Uterus (tissue), 4 donors: Measurements from ENCODE around the gene FXR1. TPM values are rescaled to one million over a fixed set of nuclear protein-coding genes. Genes with fewer than 3 reads are reported as not detected.
"Not testable (repeated sequence)": the region's sequence is repeated elsewhere in the genome, so short reads cannot be mapped to it uniquely, and the experiment has no call there.

Experiments
- DNase-seq, 2 donors: peaks; one replicate each; pipeline ENCODE4 v3.0.0-alpha.2; 2019 to 2020
- H3K27ac ChIP-seq, 2 donors: fragments of 200-600 bp; sonication (generic); 1 replicate in 1 of 2; 2 replicates in 1 of 2; pipeline ENCODE4 v1.5.1; 2016 to 2018
- H3K27me3 ChIP-seq, 2 donors: fragments of 200-600 bp; sonication (generic); one replicate each; pipeline ENCODE4 v1.5.1; 2018 to 2019; ENCODE audit warnings: control low read depth in 1 of 2
- H3K36me3 ChIP-seq, 2 donors: fragments of 200-600 bp; sonication (generic); one replicate each; pipeline ENCODE4 v1.5.1; 2019; ENCODE audit warnings: control low read depth in 1 of 2
- H3K4me1 ChIP-seq, 2 donors: fragments of 200-600 bp; sonication (generic); one replicate each; pipeline ENCODE4 v1.5.1; 2018 to 2019; ENCODE audit warnings: control low read depth in 1 of 2
- H3K4me3 ChIP-seq, 2 donors: fragments of 200-600 bp; sonication (generic); 1 replicate in 1 of 2; 2 replicates in 1 of 2; pipeline ENCODE4 v1.5.1; 2018 to 2019; ENCODE audit warnings: mild to moderate bottlenecking in 1 of 2
- H3K9me3 ChIP-seq, 2 donors: fragments of 200-600 bp; sonication (generic); one replicate each; pipeline ENCODE4 v1.5.1; 2019; ENCODE audit warnings: control low read depth in 1 of 2
- CTCF ChIP-seq, 4 experiments: fragments of 200-600 bp in 2 of 4; fragments of 450-650 bp in 2 of 4; sonication (generic) in 2 of 4; IDR thresholded peaks; one replicate each; pipeline ENCODE4 v1.5.1; 2016 to 2019; ENCODE audit warnings: antibody characterized with exemption in 4 of 4, mild to moderate bottlenecking in 2 of 4, moderate library complexity in 1 of 4
- POLR2A ChIP-seq, 2 donors: fragments of 450-650 bp; IDR thresholded peaks; one replicate each; pipeline ENCODE4 v1.6.1; 2016; ENCODE audit warnings: antibody characterized with exemption in 2 of 2, mild to moderate bottlenecking in 1 of 2, moderate library complexity in 1 of 2
- intact Hi-C: fragments of 100-400 bp; cut with DNase I; formaldehyde crosslinking; loops from one replicate; pipeline ENCODE4 v1.15.1; 2023; ENCODE audit warnings: low total_unique reads
- total RNA-seq, 4 donors: library from RNA; depleted of rRNA in 3 of 4; stranded (reverse); fragments of >200 nt in 3 of 4; gene quantifications; one replicate each; pipeline versions ENCODE4 v1.1.0 to v1.2.4, GENCODE V29; 2014 to 2023
- donor health status: DM: yes; HTN: yes; CAD: no.

The FXR1 gene
- total RNA-seq, 4 donors from 2014 or later = 84.5 to 236 (median 108) TPM

GRCh38 chr3:180987344-180987743 is 74.9 kb downstream of the FXR1 start:
- DNase-seq = no peak
- Histone ChIP-seq H3K4me1 (no peaks in the 10 kb centered on the region), H3K27me3 (no peaks in the 10 kb centered on the region), H3K4me3 (no peak overlapping the region), H3K36me3 (no peaks in the 10 kb centered on the region), H3K9me3 (no peaks in the 10 kb centered on the region), H3K27ac (no peak overlapping the region)
- intact Hi-C loops = no loop called here
- TF ChIP-seq CTCF (IDR thresholded peaks at IDR 0.05) (no peak), POLR2A (IDR thresholded peaks at IDR 0.05) (no peak)

DNA sequence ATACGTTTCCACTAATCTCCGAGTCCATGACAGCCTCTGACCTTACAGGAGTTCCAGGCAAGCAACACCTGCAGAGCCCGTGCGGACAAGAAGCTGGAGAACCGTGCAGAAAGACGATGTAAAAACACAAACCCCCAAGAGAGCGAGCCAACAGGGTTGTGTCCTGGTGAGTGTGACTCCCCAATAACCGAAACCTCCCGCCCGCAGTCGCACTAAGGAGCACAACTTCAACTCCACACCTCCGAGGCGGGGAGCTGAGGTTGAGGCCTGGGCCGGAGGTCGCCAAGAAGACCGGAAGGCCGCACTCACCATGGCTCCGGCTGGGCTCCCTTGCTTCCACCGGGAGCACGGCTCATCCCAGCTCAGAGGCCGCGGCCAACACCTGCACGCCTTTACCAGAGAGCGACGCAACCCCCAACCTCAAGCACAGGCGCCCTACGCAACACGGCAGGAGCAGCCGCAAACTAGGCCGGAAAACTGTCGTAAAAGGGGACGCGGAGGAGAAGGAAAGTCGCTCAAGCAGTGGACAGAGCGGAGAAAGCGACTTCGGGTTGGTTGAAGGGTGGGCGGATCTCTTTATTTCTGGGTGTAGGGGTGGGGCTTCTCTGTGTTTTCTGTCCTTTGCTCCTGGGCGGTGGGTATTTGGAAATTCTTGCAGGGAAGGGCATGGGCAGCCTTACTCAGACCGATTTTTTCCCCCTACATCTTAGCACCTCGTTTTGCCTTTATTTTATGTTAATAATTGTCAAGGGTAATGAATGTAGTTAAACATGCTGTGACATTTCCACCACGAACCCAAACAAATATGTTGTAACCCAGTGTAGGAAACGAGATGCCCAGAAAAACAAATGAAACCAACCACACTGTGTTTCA is 77.1 kb downstream of the FXR1 start, which contains the start of gene DNAJC19:
TSS of gene DNAJC19 (minus strand) at position 446 of the 873 bp plus-strand sequence. CDS start at position 312, 134 bp downstream.
- intact Hi-C loops = no loop called here
- Histone ChIP-seq H3K9me3 (no peaks in the 10 kb centered on the region), H3K36me3 (no peaks in the 10 kb centered on the region), H3K4me1 (no peaks in the 10 kb centered on the region), H3K27me3 (no peaks in the 10 kb centered on the region), H3K4me3 (peak within 1 kb of the TSS; percentile 72 to 79), H3K27ac (peak within 1 kb of the TSS; percentile 87 to 89)
- peak; percentile 90 to 94 for DNase-seq
- no peak for TF ChIP-seq CTCF (IDR thresholded peaks at IDR 0.05)
- TF ChIP-seq POLR2A (IDR thresholded peaks at IDR 0.05) = peak; percentile 36 to 76

- Histone ChIP-seq H3K9me3 (no peaks in the 10 kb centered on the region), H3K27ac (peak overlapping the region; percentile 87 to 89), H3K36me3 (no peaks in the 10 kb centered on the region), H3K27me3 (no peaks in the 10 kb centered on the region), H3K4me3 (peak overlapping the region; percentile 72 to 79), H3K4me1 (no peaks in the 10 kb centered on the region)
- intact Hi-C loops = no loop called here
- no peak for DNase-seq
- no peak for TF ChIP-seq POLR2A (IDR thresholded peaks at IDR 0.05)
- TF ChIP-seq CTCF (IDR thresholded peaks at IDR 0.05) = no peak
These were observed 78.0 kb downstream of the FXR1 start for GRCh38 chr3:180990505-180990904.

- no peaks in the 10 kb centered on the region for H3K36me3 ChIP-seq
- no peak for DNase-seq
- H3K27me3 ChIP-seq = no peaks in the 10 kb centered on the region
- intact Hi-C loops = no loop called here
- H3K9me3 ChIP-seq = peaks cover 0 to 4% of the 10 kb centered on the region in 2 donors
- TF ChIP-seq POLR2A (IDR thresholded peaks at IDR 0.05) (no peak), CTCF (IDR thresholded peaks at IDR 0.05) (no peak)
- no peaks in the 10 kb centered on the region for H3K4me1 ChIP-seq
- H3K4me3 ChIP-seq = no peak overlapping the region
- H3K27ac ChIP-seq = no peak overlapping the region
These were observed 84.0 kb downstream of the FXR1 start for GRCh38 chr3:180996415-180996932.

GRCh38 chr3:181002331-181002730 is 89.9 kb downstream of the FXR1 start:
- H3K36me3 ChIP-seq, H3K4me1 ChIP-seq, DNase-seq, H3K4me3 ChIP-seq, intact Hi-C loops, H3K27me3 ChIP-seq, H3K27ac ChIP-seq, H3K9me3 ChIP-seq: not testable (repeated sequence)

GRCh38 chr3:181003469-181003868 is 91.0 kb downstream of the FXR1 start:
- H3K4me3 ChIP-seq, H3K4me1 ChIP-seq, H3K36me3 ChIP-seq, H3K27ac ChIP-seq, H3K27me3 ChIP-seq, intact Hi-C loops, DNase-seq, H3K9me3 ChIP-seq: not testable (repeated sequence)
